Measurements from ENCODE around the gene PP2D1. TPM values are rescaled to one million over a fixed set of nuclear protein-coding genes. Genes with fewer than 3 reads are reported as not detected.

Gene PP2D1
- total and polyA plus RNA-seq, 9 of the 15 experiments (the other 6 are each of a cell fraction or from before 2014, with no cell fraction given), result 0.07 to 0.10 TPM; not detected in 7

- TF ChIP-seq, protein P1, sequence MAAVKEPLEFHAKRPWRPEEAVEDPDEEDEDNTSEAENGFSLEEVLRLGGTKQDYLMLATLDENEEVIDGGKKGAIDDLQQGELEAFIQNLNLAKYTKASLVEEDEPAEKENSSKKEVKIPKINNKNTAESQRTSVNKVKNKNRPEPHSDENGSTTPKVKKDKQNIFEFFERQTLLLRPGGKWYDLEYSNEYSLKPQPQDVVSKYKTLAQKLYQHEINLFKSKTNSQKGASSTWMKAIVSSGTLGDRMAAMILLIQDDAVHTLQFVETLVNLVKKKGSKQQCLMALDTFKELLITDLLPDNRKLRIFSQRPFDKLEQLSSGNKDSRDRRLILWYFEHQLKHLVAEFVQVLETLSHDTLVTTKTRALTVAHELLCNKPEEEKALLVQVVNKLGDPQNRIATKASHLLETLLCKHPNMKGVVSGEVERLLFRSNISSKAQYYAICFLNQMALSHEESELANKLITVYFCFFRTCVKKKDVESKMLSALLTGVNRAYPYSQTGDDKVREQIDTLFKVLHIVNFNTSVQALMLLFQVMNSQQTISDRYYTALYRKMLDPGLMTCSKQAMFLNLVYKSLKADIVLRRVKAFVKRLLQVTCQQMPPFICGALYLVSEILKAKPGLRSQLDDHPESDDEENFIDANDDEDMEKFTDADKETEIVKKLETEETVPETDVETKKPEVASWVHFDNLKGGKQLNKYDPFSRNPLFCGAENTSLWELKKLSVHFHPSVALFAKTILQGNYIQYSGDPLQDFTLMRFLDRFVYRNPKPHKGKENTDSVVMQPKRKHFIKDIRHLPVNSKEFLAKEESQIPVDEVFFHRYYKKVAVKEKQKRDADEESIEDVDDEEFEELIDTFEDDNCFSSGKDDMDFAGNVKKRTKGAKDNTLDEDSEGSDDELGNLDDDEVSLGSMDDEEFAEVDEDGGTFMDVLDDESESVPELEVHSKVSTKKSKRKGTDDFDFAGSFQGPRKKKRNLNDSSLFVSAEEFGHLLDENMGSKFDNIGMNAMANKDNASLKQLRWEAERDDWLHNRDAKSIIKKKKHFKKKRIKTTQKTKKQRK (IDR thresholded peaks at IDR 0.05; ENCODE audit: borderline replicate concordance, low read depth, low read length), result no peak
- TF ChIP-seq NR2C2 (CRISPR knock-in tag; IDR thresholded peaks at IDR 0.05) (no peak), NR2C2 (tag; IDR thresholded peaks at IDR 0.05) (no peak), NFE2L1 (tag; IDR thresholded peaks at IDR 0.05; ENCODE audit: borderline replicate concordance, low read depth) (no peak), YBX1 (IDR thresholded peaks at IDR 0.05) (no peak), MAFF (IDR thresholded peaks at IDR 0.05; ENCODE audit: low read length) (no peak), KDM1A (IDR thresholded peaks at IDR 0.05) (peak in 1 of 2 experiments; percentile 42; a peak in 2 of 4 replicates), MTA2 (IDR thresholded peaks at IDR 0.05; ENCODE audit: low read depth) (peak; percentile 43; the same call in 1 of the 2 replicates), GABPB1 (CRISPR knock-in tag; IDR thresholded peaks at IDR 0.05) (no peak), TAF1 (IDR thresholded peaks at IDR 0.05; ENCODE audit: control insufficient read depth, extremely low read depth, insufficient read depth, low read length, severe bottlenecking) (no peak), HBP1 (CRISPR knock-in tag; IDR thresholded peaks at IDR 0.05) (no peak), CHCHD3 (CRISPR knock-in tag; IDR thresholded peaks at IDR 0.05) (no peak), POLR2G (IDR thresholded peaks at IDR 0.05; ENCODE audit: low read depth, low read length) (no peak), HDAC1 (IDR thresholded peaks at IDR 0.05) (no peak), ZFPM2 (CRISPR knock-in tag; IDR thresholded peaks at IDR 0.05) (no peak), PHF8 (IDR thresholded peaks at IDR 0.05; ENCODE audit: borderline replicate concordance, low read length) (no peak), ZNF184 (CRISPR knock-in tag; IDR thresholded peaks at IDR 0.05) (no peak), TARDBP (IDR thresholded peaks at IDR 0.05) (no peak), ZNF316 (IDR thresholded peaks at IDR 0.05) (no peak), EP300 (IDR thresholded peaks at IDR 0.05; ENCODE audit: low read length) (peak; percentile 15; the same call in 1 of the 2 replicates), TOE1 (IDR thresholded peaks at IDR 0.05; ENCODE audit: borderline replicate concordance) (no peak), TOE1 (CRISPR knock-in tag; IDR thresholded peaks at IDR 0.05; ENCODE audit: borderline replicate concordance, low read depth) (no peak), TEAD4 (IDR thresholded peaks at IDR 0.05; ENCODE audit: low read length) (peak; percentile 84), TEAD4 (CRISPR knock-in tag; IDR thresholded peaks at IDR 0.05; ENCODE audit: borderline replicate concordance) (no peak), ZNF263 (CRISPR knock-in tag; IDR thresholded peaks at IDR 0.05; ENCODE audit: borderline replicate concordance) (no peak), HNRNPH1 (optimal IDR thresholded peaks at IDR 0.05; ENCODE audit: low read depth, low read length) (no peak)
- TF ChIP-seq, protein P2, sequence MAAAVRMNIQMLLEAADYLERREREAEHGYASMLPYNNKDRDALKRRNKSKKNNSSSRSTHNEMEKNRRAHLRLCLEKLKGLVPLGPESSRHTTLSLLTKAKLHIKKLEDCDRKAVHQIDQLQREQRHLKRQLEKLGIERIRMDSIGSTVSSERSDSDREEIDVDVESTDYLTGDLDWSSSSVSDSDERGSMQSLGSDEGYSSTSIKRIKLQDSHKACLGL (CRISPR knock-in tag; IDR thresholded peaks at IDR 0.05; ENCODE audit: borderline replicate concordance, poor library complexity, severe bottlenecking), result no peak
These were observed 3.4 kb downstream of the PP2D1 start (continued) for GRCh38 chr3:20008646-20009045.

All from K562 (cell line).